NCI-H524 (cell line): ENCODE results near the gene PTPRCAP.

ENCODE experiments used
- DNase-seq, 2 experiments: peaks; one replicate each; lab custom pipeline; 2025; lab: John Stamatoyannopoulos, UW

Gene PTPRCAP

GRCh38 chr11:67465189-67465510 lies 27.7 kb upstream of the PTPRCAP start:
- DNase-seq: no peak

GRCh38 chr11:67464411-67465188 lies 27.1 kb upstream of the PTPRCAP start:
- peak; percentile 49 to 69 for DNase-seq

- DNase-seq: no peak
Observed at GRCh38 chr11:67463680-67464410, 26.4 kb upstream of the PTPRCAP start.

- DNase-seq: no peak
Observed at GRCh38 chr11:67463186-67463585, 25.7 kb upstream of the PTPRCAP start.

- no peak for DNase-seq
Observed at GRCh38 chr11:67458266-67458665, 20.8 kb upstream of the PTPRCAP start.

- DNase-seq: no peak
Observed at GRCh38 chr11:67457453-67457852, 20.0 kb upstream of the PTPRCAP start.

GRCh38 chr11:67456068-67456705 lies 18.7 kb upstream of the PTPRCAP start:
- DNase-seq: no peak

- DNase-seq: no peak
Observed at GRCh38 chr11:67455054-67455453, 17.6 kb upstream of the PTPRCAP start, which contains the start of gene CABP4. Gene CABP4 (plus strand): TSS chr11:67455354. CDS start chr11:67455424, 70 bp downstream.

GRCh38 chr11:67453816-67454732 lies 16.6 kb upstream of the PTPRCAP start:
- DNase-seq: no peak

GRCh38 chr11:67452141-67452952 lies 14.9 kb upstream of the PTPRCAP start, which contains the start of gene GPR152:
Gene GPR152 (minus strand): TSS chr11:67452729. CDS start chr11:67452724, 5 bp downstream.
- DNase-seq: no peak

- DNase-seq: no peak
Observed at GRCh38 chr11:67451658-67451976, 14.1 kb upstream of the PTPRCAP start.

GRCh38 chr11:67450796-67451657 lies 13.5 kb upstream of the PTPRCAP start:
- DNase-seq: no peak

- no peak for DNase-seq
Observed at GRCh38 chr11:67449116-67449844, 11.8 kb upstream of the PTPRCAP start.

- DNase-seq: no peak
Observed at GRCh38 chr11:67448220-67448609, 10.7 kb upstream of the PTPRCAP start.

- DNase-seq: no peak
Observed at GRCh38 chr11:67445515-67445914, 8.0 kb upstream of the PTPRCAP start.

GRCh38 chr11:67442504-67443404 lies 5.3 kb upstream of the PTPRCAP start:
- no peak for DNase-seq

- no peak for DNase-seq
Observed at GRCh38 chr11:67441731-67442351, 4.4 kb upstream of the PTPRCAP start.

- peak in 1 of 2 experiments; percentile 54 for DNase-seq
Observed at GRCh38 chr11:67441098-67441563, 3.6 kb upstream of the PTPRCAP start.
